ENCODE measurements around the gene AP1G1. TPM values are rescaled to one million over a fixed set of nuclear protein-coding genes. Genes with fewer than 3 reads are reported as not detected.

AP1G1 gene
- total RNA-seq, 1 experiment from 2014 or later = 95.6 TPM

DNA sequence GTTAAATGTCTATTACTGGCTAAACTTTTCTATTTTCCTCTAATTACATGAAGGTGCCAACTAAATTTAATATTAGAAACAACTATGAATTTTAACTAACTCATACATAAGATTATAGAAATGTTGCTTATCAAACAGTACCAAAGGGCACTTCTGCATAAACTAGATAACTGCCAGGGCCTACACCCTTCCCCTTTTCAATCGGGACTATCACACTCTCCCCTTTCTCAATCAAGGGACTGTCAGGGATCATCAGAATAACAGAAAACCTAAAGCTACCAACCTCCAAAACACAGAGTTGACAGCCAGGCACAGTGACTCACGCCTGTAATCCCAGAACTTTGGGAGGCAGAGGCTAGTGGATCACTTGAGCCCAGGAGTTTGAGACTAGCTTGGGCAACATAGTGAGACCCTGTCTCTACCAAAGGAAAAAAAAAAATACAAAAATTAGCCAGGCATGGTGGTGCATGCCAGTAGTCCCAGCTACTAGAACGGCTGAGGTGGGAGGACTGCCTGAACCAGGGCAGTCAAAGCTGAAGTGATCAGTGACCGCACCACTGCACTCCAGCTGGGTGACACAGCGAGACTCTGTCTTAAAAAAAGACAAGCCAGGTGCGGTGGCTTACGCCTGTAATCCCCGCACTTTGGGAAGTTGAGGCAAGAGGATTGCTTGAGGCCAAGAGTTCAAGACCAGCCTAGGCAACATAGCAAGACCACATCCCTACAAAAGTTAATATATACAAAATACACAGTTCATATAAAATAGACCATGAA lies 80.9 kb downstream of the AP1G1 start:
- intact Hi-C loops (cut with micrococcal nuclease; ENCODE audit: unreplicated experiment) = no loop called here
- CTCF ChIA-PET = no interaction called here
- TF ChIP-seq, protein P1, sequence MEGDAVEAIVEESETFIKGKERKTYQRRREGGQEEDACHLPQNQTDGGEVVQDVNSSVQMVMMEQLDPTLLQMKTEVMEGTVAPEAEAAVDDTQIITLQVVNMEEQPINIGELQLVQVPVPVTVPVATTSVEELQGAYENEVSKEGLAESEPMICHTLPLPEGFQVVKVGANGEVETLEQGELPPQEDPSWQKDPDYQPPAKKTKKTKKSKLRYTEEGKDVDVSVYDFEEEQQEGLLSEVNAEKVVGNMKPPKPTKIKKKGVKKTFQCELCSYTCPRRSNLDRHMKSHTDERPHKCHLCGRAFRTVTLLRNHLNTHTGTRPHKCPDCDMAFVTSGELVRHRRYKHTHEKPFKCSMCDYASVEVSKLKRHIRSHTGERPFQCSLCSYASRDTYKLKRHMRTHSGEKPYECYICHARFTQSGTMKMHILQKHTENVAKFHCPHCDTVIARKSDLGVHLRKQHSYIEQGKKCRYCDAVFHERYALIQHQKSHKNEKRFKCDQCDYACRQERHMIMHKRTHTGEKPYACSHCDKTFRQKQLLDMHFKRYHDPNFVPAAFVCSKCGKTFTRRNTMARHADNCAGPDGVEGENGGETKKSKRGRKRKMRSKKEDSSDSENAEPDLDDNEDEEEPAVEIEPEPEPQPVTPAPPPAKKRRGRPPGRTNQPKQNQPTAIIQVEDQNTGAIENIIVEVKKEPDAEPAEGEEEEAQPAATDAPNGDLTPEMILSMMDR (conservative IDR thresholded peaks at IDR 0.05; ENCODE audit: low read depth, low read length) = no peak
- no peak for TF ChIP-seq EZH2 (IDR thresholded peaks at IDR 0.05; ENCODE audit: borderline replicate concordance, low read depth, low read length, poor library complexity, severe bottlenecking)
- Histone ChIP-seq H3K4me3 (ENCODE audit: low read depth, low read length, poor library complexity, severe bottlenecking) (no peak overlapping the region), H3K27ac (ENCODE audit: low read depth, low read length, poor library complexity, severe bottlenecking) (no peak overlapping the region), H3K36me3 (ENCODE audit: insufficient read depth, low read length, poor library complexity, severe bottlenecking) (peaks cover 19% of the 10 kb centered on the region), H3K9me3 (ENCODE audit: low read depth, low read length, poor library complexity, severe bottlenecking) (no peaks in the 10 kb centered on the region), H3K27me3 (replicated peaks; ENCODE audit: insufficient read depth, low read depth, low read length, poor library complexity) (no peaks in the 10 kb centered on the region), H3K4me1 (ENCODE audit: insufficient read depth, low read length, poor library complexity, severe bottlenecking) (peaks cover 9% of the 10 kb centered on the region)
- DNase-seq (ENCODE audit: low spot score) = no peak
- no TSS peak for BruUV-seq (replicated peaks)
- POLR2A ChIA-PET (ENCODE audit: low non-redundant PET) = no interaction called here

DNA sequence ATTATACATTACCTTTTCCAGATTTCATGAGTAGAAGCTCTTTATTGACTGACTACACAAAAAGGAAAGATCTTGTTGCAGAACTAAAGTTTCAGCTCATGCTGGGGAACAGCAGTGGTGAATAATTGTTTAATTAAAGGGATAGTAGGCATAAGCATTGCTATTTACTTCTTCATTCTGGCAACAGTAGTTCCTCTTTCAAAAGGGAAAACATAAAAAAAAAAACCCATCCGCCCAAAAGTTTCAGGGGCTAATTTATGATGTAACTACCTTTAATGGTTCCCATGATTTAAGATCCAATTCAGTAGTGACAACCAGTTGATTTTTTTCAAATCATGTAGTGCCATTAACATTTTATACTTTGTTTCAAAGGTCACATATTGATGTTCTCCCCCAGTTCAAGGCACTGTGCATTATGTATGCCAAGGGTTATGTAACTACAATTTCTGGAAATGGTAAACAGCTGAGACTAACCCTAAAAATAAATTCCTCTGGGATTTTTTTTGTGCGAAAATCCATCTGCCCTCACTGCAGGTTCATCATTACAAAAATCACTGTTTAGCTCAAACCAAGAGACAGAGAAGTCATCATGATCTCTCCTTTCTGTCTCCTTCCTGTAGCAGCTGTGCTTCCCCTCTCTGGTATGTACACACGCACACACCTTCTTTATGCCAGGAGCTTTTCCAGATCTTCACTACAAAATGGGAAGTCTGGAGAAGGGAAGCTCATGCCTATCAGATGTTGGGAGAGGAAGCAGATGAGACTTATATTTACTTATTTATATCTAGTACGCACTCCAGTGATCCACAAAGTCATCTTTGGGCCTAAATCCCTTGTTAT lies 81.9 kb downstream of the AP1G1 start:
- BruUV-seq (replicated peaks) = no TSS peak
- POLR2A ChIA-PET (ENCODE audit: low non-redundant PET) = interaction anchor here (0.6 kb wide), 1 partner anchor 115 kb away, joined by 3 read pairs; no protein-coding TSS in a partner anchor
- intact Hi-C loops (cut with micrococcal nuclease; ENCODE audit: unreplicated experiment) = no loop called here
- no peak for DNase-seq (ENCODE audit: low spot score)
- peaks cover 16% of the 10 kb centered on the region for H3K4me1 ChIP-seq (ENCODE audit: insufficient read depth, low read length, poor library complexity, severe bottlenecking)
- TF ChIP-seq, protein P1 (conservative IDR thresholded peaks at IDR 0.05; ENCODE audit: low read depth, low read length) = no peak
- TF ChIP-seq EZH2 (IDR thresholded peaks at IDR 0.05; ENCODE audit: borderline replicate concordance, low read depth, low read length, poor library complexity, severe bottlenecking) = no peak
- peaks cover 8% of the 10 kb centered on the region for H3K36me3 ChIP-seq (ENCODE audit: insufficient read depth, low read length, poor library complexity, severe bottlenecking)
- CTCF ChIA-PET = interaction anchor here (0.6 kb wide), 1 partner anchor 54 kb away, joined by 4 read pairs; no protein-coding TSS in a partner anchor
- H3K27me3 ChIP-seq (replicated peaks; ENCODE audit: insufficient read depth, low read depth, low read length, poor library complexity) = no peaks in the 10 kb centered on the region
- no peaks in the 10 kb centered on the region for H3K9me3 ChIP-seq (ENCODE audit: low read depth, low read length, poor library complexity, severe bottlenecking)
- no peak overlapping the region for H3K4me3 ChIP-seq (ENCODE audit: low read depth, low read length, poor library complexity, severe bottlenecking)
- H3K27ac ChIP-seq (ENCODE audit: low read depth, low read length, poor library complexity, severe bottlenecking) = no peak overlapping the region

DNA sequence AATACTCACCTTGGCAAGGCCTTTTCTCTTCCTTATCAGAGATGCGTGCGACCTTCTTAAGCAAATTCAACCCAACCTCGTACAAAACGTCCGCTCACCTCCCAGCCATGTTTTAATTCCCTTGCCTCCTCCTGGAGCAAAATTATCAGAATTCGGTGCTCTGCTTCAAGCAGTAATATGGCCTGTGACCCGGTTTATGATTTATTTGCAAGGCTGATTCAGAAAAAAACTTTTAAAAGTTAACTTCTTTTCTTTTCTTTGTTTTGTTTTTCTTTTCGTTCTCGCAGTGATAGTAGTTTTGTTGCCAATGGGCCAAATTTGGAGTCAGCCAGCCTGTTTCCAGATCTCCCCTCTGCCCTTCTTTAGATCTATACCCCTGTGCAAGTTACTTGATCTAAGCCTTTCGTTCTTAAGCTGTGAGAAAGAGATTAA lies 84.3 kb downstream of the AP1G1 start, which contains the start of gene PHLPP2:
TSS of gene PHLPP2 (minus strand) at position 382 of the 432 bp plus-strand sequence. CDS start 9,906 bp downstream, outside the sequence.
- intact Hi-C loops (cut with micrococcal nuclease; ENCODE audit: unreplicated experiment) = no loop called here
- ChIA-PET POLR2A (ENCODE audit: low non-redundant PET) (no interaction called here), CTCF (no interaction called here)
- Histone ChIP-seq H3K4me3 (ENCODE audit: low read depth, low read length, poor library complexity, severe bottlenecking) (peak within 1 kb of the TSS; percentile 92), H3K4me1 (ENCODE audit: insufficient read depth, low read length, poor library complexity, severe bottlenecking) (peaks cover 9% of the 10 kb centered on the region), H3K9me3 (ENCODE audit: low read depth, low read length, poor library complexity, severe bottlenecking) (no peaks in the 10 kb centered on the region), H3K36me3 (ENCODE audit: insufficient read depth, low read length, poor library complexity, severe bottlenecking) (no peaks in the 10 kb centered on the region), H3K27ac (ENCODE audit: low read depth, low read length, poor library complexity, severe bottlenecking) (peak within 1 kb of the TSS; percentile 82), H3K27me3 (replicated peaks; ENCODE audit: insufficient read depth, low read depth, low read length, poor library complexity) (no peaks in the 10 kb centered on the region)
- no peak for DNase-seq (ENCODE audit: low spot score)
- TSS peak; percentile 57 for BruUV-seq (replicated peaks)
- TF ChIP-seq EZH2 (IDR thresholded peaks at IDR 0.05; ENCODE audit: borderline replicate concordance, low read depth, low read length, poor library complexity, severe bottlenecking) = no peak
- TF ChIP-seq, protein P1 (conservative IDR thresholded peaks at IDR 0.05; ENCODE audit: low read depth, low read length) = no peak

Data from A673 (cell line).